ENCODE measurements around the gene GPX4. TPM values are rescaled to one million over a fixed set of nuclear protein-coding genes. Genes with fewer than 3 reads are reported as not detected.
A peak's percentile ranks its signal among the peaks of the same experiment; 100 is the strongest.

The GPX4 gene
- total and polyA plus RNA-seq, 7 donors, result 269 to 662 (median 398) TPM

DNA sequence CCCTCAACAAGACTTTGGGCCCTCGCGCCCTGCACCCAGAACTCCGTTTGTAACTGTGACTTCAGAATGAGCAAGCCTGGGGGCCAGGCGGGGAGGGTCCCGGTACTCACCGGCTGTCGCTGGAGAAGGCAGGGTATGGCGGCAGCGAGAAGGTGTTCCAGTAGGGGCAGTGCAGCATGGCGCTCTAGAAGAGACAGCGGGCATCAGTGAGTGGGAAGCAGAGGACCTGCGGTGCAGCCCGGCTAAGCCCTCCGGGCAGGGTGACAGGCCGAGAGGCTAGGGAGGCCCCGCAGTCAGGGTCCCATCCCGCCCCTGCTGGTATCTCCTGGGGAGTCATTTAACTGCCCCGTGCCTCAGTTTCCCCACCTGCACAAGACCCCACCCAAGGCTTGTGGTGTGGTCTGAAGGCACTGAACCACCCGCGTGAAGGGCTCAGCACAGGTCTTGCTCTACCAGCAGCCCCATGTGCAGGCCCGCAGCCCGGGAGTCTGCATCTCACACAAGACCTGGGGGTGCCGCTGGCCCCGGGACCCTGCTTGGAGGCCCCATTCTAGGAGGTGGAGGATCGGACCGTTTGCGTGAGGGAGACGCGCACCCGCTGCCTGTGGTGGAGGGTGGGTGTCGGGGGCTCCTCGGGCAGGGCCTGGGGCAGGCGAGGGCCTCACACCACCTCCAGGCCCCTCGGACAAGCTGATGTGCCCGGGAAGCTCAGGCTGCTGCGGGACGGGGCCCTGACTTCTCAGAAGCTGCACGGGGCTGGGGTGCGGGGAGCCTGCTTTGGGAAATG lies 45.7 kb downstream of the GPX4 start:
- 95 to 96% methylated on average over 39 of the region's 39 CpGs for WGBS, 2 donors

DNA sequence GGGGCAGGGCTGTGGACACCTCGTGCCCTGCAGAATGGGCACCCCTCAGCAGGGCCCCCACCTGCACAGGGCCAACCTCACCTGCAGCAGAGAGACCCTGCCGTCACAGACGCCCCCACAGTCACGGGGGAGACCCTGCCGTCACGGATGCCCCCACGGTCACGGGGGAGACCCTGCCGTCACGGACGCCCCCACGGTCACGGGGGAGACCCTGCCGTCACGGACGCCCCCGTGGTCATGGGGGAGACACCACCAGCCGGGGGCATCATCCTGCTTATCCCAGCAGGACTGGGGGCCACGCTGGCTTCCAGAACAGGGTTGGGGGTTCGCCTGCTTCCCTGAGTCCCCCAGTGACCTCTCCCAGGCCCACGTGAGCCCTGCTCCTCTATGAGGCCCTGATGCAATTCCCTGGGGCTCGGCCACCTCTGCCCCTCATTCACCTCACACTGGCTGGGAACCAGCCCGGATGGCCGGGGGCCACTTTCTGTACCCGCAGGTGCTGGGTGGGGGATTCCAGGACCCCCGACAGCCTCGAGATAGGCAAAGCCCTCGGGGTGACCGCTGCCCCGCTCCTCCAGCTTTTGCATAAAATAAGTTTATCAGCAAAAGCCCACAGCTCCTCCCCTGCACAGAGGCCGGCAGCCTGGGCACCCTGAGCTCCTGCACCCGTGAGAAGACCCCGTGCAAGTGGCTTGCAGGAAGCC lies 46.7 kb downstream of the GPX4 start:
- TF ChIP-seq EP300 (IDR thresholded peaks at IDR 0.05) (no peak), POLR2AphosphoS5 (IDR thresholded peaks at IDR 0.05) (no peak), POLR2A (IDR thresholded peaks at IDR 0.05) (no peak)
- TF ChIP-seq, protein P1, sequence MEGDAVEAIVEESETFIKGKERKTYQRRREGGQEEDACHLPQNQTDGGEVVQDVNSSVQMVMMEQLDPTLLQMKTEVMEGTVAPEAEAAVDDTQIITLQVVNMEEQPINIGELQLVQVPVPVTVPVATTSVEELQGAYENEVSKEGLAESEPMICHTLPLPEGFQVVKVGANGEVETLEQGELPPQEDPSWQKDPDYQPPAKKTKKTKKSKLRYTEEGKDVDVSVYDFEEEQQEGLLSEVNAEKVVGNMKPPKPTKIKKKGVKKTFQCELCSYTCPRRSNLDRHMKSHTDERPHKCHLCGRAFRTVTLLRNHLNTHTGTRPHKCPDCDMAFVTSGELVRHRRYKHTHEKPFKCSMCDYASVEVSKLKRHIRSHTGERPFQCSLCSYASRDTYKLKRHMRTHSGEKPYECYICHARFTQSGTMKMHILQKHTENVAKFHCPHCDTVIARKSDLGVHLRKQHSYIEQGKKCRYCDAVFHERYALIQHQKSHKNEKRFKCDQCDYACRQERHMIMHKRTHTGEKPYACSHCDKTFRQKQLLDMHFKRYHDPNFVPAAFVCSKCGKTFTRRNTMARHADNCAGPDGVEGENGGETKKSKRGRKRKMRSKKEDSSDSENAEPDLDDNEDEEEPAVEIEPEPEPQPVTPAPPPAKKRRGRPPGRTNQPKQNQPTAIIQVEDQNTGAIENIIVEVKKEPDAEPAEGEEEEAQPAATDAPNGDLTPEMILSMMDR (IDR thresholded peaks at IDR 0.05), result no peak
- H3K27me3 ChIP-seq, result no peaks in the 10 kb centered on the region
- H3K4me3 ChIP-seq, result no peak overlapping the region
- intact Hi-C loops (cut with DNase I), result no loop called here
- H3K9me3 ChIP-seq, result no peaks in the 10 kb centered on the region
- no peak for DNase-seq
- H3K27ac ChIP-seq, result peak overlapping the region in 1 of 4 donors; percentile 61
- 93% methylated on average over 33 of the region's 33 CpGs for WGBS, 2 donors
- H3K4me1 ChIP-seq, result peaks cover 0 to 21% (median 17%) of the 10 kb centered on the region in 4 donors
- peaks cover 0 to 74% (median 17%) of the 10 kb centered on the region in 4 donors for H3K36me3 ChIP-seq

More for the DNA sequence above, 45.7 kb downstream of the GPX4 start:
- Histone ChIP-seq H3K4me1 (peaks cover 0 to 10% (median 7%) of the 10 kb centered on the region in 4 donors), H3K4me3 (no peak overlapping the region), H3K36me3 (peaks cover 0 to 76% (median 17%) of the 10 kb centered on the region in 4 donors), H3K27ac (no peak overlapping the region), H3K27me3 (no peaks in the 10 kb centered on the region), H3K9me3 (no peaks in the 10 kb centered on the region)
- DNase-seq, result no peak
- TF ChIP-seq, protein P1 (IDR thresholded peaks at IDR 0.05), result no peak
- no peak for TF ChIP-seq POLR2AphosphoS5 (IDR thresholded peaks at IDR 0.05)
- TF ChIP-seq POLR2A (IDR thresholded peaks at IDR 0.05), result no peak
- no peak for TF ChIP-seq EP300 (IDR thresholded peaks at IDR 0.05)
- intact Hi-C loops (cut with DNase I), result no loop called here

DNA sequence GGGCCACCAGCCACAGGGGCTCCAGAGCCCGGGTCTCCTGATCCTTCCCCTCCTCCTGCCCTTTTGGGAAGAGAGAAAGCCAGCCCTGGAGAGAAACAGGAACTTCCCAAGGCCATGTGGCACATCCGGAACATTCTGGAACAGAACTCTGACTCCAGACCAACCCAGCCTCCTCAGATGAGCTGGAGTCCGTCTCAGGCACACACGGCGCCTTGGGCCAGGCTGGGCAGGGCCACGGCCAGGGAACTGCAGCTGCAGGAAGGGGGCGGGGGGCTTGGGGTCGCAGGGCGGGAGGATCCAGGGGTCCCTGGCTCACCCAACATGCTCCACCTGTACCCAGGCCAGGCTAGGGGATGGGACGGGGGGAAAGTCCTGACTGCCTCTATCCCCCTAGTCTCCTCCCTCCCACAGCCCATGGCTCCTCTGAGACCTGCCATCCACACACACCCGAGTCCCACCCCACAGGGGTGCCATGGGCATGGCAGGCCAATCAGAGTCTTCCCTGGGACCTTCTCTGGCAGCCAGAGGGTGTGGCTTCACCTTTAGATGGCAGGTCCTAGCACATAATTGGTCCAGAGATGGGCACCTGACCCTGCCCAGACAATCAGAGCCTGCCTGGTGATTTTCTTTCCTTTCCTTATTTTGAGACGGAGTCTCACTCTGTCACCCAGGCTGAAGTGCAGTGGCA lies 47.4 kb downstream of the GPX4 start:
- no peak for DNase-seq
- TF ChIP-seq, protein P1 (IDR thresholded peaks at IDR 0.05), result no peak
- TF ChIP-seq POLR2AphosphoS5 (IDR thresholded peaks at IDR 0.05), result peak in 1 of 4 donors; percentile 21
- intact Hi-C loops (cut with DNase I), result no loop called here
- 92 to 95% methylated on average over 12 of the region's 12 CpGs for WGBS, 2 donors
- Histone ChIP-seq H3K36me3 (peaks cover 0 to 67% (median 17%) of the 10 kb centered on the region in 4 donors), H3K9me3 (no peaks in the 10 kb centered on the region), H3K4me1 (peaks cover 0 to 28% (median 24%) of the 10 kb centered on the region in 4 donors), H3K27me3 (no peaks in the 10 kb centered on the region), H3K4me3 (no peak overlapping the region), H3K27ac (peak overlapping the region in 3 of 4 donors; percentile 16 to 61 (median 34))

DNA sequence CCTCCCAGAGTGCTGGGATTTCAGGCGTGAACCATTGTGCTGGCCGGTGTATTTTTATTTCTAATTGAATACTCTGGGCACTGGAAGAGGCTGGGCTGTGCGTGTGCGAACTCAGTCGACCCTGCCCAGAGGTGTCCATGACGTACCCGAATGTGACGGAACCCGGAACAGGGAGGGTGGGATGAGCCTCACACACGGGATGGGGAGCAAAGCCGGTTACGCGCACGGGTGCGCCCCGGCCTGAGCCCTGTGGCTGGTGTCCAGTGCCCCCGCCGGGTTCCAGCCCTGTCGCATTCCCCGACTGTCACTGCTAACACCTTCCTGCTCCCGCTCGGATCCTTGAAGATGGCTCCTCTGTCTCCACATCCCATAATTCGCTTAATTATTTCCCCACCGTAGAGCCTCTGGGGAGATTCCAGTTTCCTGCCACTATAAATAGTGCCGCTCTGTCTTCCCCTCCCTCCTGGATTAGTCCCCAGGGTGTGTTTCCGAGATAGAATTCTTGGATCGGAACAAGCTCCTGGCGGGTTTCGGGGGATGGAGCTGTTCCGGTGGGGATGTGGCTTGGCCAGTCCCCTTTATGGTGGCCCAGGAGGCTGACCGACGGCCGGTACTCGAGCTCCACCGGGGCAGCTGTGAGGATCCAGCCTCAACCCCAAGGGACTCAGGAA lies 48.3 kb downstream of the GPX4 start:
- no peaks in the 10 kb centered on the region for H3K9me3 ChIP-seq
- no peak for DNase-seq
- H3K27me3 ChIP-seq, result no peaks in the 10 kb centered on the region
- H3K27ac ChIP-seq, result peak overlapping the region in 3 of 4 donors; percentile 16 to 61 (median 52)
- peaks cover 0 to 30% (median 29%) of the 10 kb centered on the region in 4 donors for H3K4me1 ChIP-seq
- peak in 2 of 4 donors; percentile 6 to 20 for TF ChIP-seq POLR2AphosphoS5 (IDR thresholded peaks at IDR 0.05)
- TF ChIP-seq, protein P1 (IDR thresholded peaks at IDR 0.05), result no peak
- TF ChIP-seq EP300 (IDR thresholded peaks at IDR 0.05), result no peak
- no peak for TF ChIP-seq POLR2A (IDR thresholded peaks at IDR 0.05)
- intact Hi-C loops (cut with DNase I), result no loop called here
- H3K4me3 ChIP-seq, result no peak overlapping the region
- WGBS, 2 donors, result 90 to 95% methylated on average over 35 of the region's 35 CpGs
- H3K36me3 ChIP-seq, result peaks cover 0 to 59% (median 15%) of the 10 kb centered on the region in 4 donors
